Omental fat pad (tissue), 4 donors: Measurements from ENCODE around the gene CARD14. TPM values are rescaled to one million over a fixed set of nuclear protein-coding genes. Genes with fewer than 3 reads are reported as not detected.

Source experiments
- ATAC-seq: fragments of 150-250 bp; one replicate; pipeline ENCODE4 v1.9.1; 2016; ENCODE audit warnings: mild to moderate bottlenecking, moderate library complexity; ENCODE audit not compliant: low FRiP score
- DNase-seq: peaks from one replicate; pipeline ENCODE4 v3.0.0-alpha.2; 2019; ENCODE audit warnings: low spot score
- CTCF ChIP-seq, 3 donors: fragments of 450-650 bp; IDR thresholded peaks; one replicate each; pipeline ENCODE4 v1.5.1; 2016 to 2017; ENCODE audit warnings: antibody characterized with exemption in 3 of 3, mild to moderate bottlenecking in 3 of 3, moderate library complexity in 2 of 3
- total RNA-seq, 4 donors: library from RNA; depleted of rRNA; stranded (reverse); fragments of >200 nt; gene quantifications; one replicate each; pipeline ENCODE4 v1.1.0, GENCODE V29; 2016

CARD14 gene
- total RNA-seq, 4 donors from 2014 or later = 0.37 to 0.63 TPM; not detected in 2

- DNase-seq (no peak), ATAC-seq (no peak)
- no peak for TF ChIP-seq CTCF (IDR thresholded peaks at IDR 0.05)
Observed at GRCh38 chr17:80126449-80126715, 43.4 kb upstream of the CARD14 start.

DNA sequence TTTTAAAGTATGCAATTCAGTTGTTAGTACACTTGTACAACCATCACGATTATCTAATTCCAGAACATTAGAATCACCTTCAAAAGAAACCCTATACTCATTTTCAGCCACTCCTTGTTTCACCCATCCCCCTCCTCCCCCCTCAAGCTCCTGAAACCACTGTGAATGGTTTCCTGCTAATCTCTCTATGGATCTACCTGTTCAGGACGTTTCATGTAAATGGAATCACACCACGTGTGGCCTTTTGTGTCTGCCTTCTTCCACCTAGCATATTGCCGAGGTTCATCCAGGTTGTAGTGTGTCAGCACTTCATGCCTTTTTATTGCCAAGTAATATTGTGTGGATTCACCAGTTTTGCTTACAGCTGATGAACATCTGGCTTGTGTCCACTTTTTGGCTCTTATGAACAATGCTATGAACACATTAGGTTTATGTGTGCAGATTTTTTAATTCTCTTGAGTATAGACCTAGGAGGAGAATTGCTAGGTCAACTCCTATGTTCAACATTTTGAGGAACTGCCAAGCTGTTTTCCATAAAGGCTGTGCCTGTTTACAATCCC lies 40.7 kb upstream of the CARD14 start:
- DNase-seq (no peak), ATAC-seq (no peak)
- TF ChIP-seq CTCF (IDR thresholded peaks at IDR 0.05) = no peak

DNA sequence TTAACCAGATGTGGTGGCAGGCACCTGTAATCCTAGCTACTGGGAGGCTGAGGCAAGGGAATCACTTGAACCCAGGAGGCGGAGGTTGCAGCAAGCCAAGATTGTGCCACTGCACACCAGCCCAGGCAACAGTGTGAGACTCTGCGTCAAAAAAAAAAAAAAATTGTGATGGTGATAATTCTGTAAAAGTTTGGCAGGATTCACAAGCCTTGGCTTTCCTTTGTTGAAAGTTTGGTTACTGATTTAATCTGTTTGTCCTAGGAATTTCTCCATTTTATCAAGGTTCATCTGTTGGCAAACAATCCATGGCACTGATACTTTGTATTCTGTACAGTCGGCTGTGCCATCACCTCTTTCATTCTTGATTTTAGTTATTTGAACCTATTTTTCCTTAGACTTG lies 38.8 kb upstream of the CARD14 start:
- DNase-seq (no peak), ATAC-seq (no peak)
- no peak for TF ChIP-seq CTCF (IDR thresholded peaks at IDR 0.05)

- DNase-seq = no peak
- no peak for ATAC-seq
- TF ChIP-seq CTCF (IDR thresholded peaks at IDR 0.05) = no peak
Observed at GRCh38 chr17:80132906-80133625, 36.8 kb upstream of the CARD14 start.

GRCh38 chr17:80133626-80133970 lies 36.2 kb upstream of the CARD14 start:
- DNase-seq = no peak

DNA sequence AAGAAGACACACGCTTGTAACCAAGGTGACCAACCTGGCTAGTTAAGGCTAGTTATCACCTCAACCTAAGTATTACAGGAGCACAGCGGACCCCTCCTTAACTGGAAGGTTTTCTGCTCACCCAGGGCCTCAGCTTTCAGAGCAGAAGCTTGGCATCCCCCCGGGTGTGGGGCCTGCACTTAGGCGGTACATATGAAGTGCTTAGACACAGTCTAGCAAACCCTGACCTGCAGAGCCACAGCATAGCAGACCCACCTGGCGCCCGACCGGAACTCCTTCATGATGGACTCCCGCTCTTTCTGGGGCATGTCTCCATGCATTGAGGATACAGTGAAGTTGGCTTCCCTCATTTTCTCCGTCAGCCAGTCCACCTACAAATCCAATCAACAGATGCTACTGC lies 32.7 kb upstream of the CARD14 start:
- ATAC-seq = no peak
- no peak for TF ChIP-seq CTCF (IDR thresholded peaks at IDR 0.05)
- DNase-seq = no peak

More at GRCh38 chr17:80133626-80133970, 36.2 kb upstream of the CARD14 start:
- ATAC-seq = no peak
- no peak for TF ChIP-seq CTCF (IDR thresholded peaks at IDR 0.05)

DNA sequence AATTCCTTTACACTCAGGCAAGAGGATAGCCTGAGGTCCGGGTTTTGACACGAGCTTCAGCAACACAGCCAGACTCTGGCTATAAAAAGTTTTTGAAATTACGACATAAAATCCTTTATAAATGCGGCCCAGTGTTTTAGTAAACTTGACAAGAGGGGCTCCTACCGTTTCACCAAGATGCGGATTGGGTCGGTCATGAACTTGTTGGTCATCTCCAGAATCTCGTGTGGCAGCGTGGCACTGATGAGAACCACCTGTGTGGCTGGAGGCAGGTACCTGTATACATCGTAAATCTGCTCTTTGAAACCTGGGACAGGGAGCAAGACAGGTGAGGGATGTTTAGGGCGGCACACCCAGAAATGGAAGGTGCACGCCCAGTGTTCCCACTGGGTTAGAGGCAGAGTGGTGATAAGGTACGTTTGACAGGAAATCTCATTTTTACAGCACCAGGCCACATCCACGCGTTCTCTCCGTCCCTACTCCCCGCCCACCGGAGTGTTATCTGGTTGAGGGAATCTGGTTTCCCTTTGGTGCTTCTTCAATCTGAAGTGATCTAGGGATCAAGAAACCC lies 30.9 kb upstream of the CARD14 start:
- DNase-seq = no peak
- TF ChIP-seq CTCF (IDR thresholded peaks at IDR 0.05) = no peak
- no peak for ATAC-seq
